GM19452 (cell line): ENCODE measurements around the gene MRPL12.
A peak's percentile ranks its signal among the peaks of the same experiment; 100 is the strongest.

Experiments
- ATAC-seq: cut with Tn5 transposase; IDR thresholded peaks from one replicate; pipeline ENCODE4 v1.9.1; 2021; ENCODE audit not compliant: unreplicated experiment

MRPL12 gene

GRCh38 chr17:81700353-81701287 lies 2.5 kb upstream of the MRPL12 start:
- no peak for ATAC-seq

DNA sequence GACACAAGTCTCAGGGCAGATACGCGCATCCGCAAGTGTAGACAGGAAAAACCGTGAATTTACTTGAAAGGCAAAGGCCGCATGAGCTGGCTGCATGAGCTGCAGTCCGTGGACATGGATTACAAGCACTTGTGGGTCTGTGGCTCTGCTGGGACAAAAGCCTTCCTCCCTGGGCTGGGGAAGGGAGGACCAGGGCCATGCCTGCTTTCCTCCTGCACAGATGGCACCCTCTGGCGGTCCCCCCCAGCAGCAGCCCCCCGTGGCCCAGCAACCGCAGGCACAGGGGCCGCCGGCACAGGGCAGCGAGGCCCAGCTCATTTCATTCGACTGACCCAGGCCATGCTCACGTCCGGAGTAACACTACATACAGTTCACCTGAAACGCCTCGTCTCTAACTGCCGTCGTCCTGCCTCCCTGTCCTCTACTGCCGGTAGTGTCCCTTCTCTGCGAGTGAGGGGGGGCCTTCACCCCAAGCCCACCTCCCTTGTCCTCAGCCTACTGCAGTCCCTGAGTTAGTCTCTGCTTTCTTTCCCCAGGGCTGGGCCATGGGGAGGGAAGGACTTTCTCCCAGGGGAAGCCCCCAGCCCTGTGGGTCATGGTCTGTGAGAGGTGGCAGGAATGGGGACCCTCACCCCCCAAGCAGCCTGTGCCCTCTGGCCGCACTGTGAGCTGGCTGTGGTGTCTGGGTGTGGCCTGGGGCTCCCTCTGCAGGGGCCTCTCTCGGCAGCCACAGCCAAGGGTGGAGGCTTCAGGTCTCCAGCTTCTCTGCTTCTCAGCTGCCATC lies 1.7 kb upstream of the MRPL12 start:
- no peak for ATAC-seq

DNA sequence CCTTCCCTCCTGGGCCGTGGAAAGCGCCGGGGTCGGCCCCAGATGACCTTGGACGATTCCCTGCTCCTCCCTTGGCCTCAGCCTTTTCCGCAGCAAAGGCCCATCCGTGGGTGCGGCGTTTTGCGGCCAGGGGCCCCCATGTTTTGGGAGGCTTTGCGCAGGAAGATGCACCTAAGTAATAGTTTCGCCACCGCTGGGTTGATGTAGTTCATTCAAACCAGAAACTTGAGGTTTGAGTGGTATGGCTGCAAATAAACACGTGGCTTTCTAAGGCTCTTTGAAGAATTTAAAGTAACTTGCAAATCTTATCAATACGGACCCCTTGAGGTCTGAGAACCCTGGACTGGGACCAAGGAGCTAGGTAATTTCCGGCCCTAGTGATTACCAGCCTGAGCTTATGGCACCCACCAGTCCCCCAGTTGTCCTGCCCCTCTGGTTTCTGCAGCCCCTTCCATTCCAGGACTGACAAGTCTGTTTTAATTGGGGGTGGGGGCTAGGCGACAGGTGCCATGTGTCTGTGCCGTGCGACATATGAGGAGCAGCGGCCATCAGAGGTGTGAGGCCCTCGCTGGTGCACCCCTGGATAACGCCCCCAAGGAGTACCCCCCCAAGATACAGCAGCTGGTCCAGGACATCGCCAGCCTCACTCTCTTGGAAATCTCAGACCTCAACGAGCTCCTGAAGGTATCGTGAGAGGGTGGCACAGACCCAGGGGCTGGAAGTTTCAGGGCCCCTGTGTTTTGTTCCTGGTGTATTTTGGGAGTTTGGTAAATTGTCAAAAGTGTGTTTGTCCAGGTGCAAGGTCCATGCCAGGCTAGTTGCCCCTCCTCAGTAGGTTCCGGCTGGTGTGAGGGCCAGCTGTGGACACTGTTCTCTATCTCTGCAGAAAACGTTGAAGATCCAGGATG lies 834 bp downstream of the MRPL12 start:
- ATAC-seq = no peak

DNA sequence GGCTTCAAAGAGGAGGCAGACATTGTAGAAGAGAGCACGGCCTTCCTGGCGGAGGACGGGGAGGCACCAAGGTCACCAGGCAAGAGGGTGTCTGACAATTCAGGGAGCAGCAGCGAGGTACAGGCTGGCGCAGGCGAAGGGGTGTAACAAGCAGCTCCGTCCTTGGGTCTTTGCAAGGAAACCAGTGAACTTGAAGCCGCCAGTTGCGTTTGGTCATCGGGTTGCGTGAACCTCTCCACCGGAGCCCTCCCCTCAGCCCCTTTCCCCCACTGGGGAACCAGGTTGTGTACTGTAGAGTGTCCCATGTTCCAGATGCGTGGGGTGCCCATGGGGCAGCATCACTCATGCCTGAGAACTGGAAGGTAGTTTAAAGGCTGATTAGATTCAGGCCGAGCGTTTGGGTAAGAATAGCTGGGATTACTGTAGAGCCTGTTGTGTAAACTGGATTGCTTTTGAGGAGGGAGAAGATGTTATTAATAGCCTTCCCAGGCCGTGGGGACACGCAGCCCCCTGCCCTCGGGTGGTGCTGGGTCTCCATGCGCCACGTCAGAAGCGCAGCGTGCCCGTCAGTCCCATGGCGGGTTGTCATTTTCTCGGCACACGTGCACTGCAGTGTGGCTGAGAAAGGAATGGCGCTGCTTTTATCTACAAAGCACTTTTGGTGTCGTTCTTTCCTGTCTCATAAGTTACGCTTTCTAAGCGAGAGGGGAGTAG lies 2.5 kb downstream of the MRPL12 start:
- ATAC-seq = no peak

DNA sequence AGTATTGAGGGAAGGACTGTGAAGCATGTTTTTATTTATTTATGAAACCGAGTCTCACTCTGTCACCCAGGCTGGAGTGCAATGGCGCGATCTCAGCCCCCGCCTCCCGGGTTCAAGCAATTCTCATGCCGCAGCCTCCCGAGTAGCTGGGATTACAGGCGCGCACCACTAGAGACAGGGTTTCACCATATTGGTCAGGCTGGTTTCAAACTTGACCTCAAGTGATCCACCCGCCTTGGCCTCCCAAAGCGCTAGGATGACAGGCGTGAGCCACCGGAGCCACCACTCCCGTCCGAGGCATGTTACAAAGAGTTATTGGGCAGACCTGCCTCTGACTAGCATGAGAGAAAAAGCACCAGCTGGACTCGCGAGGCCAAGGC lies 3.1 kb downstream of the MRPL12 start:
- ATAC-seq = no peak

DNA sequence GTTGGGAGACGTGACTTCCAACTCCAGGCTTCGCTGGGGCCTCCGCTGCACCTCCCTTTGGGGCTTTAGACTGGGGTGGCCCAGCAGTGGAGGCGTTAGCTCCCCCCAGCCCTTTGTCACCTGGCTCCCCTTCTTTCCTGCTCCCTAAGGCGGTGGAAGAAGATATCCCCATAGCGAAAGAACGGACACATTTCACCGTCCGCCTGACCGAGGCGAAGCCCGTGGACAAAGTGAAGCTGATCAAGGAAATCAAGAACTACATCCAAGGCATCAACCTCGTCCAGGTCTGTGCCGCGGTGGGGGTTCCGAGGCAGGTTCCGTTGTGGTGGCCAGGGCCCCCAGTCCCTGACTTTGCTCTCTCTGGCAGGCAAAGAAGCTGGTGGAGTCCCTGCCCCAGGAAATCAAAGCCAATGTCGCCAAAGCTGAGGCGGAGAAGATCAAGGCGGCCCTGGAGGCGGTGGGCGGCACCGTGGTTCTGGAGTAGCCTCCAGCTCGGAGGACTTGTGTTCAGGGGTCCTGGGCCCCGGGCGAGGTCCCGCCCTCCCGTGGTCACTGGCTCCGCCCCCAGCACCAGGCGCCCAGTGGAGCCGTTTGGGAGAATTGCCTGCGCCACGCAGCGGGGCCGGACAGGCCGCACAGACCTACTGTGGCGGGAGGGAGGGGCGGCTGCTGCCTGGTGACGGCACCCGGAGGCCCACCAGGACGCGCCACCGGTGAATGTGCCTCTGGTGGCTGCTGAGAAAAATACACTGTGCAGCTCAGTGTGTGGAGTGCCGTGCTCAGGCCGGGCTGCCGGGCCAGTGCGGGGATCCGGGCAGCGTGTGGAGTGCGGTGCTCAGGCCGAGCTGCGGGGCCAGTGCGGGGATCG lies 3.8 kb downstream of the MRPL12 start:
- no peak for ATAC-seq

- ATAC-seq = no peak
These were observed 4.8 kb downstream of the MRPL12 start for GRCh38 chr17:81707725-81708646.

DNA sequence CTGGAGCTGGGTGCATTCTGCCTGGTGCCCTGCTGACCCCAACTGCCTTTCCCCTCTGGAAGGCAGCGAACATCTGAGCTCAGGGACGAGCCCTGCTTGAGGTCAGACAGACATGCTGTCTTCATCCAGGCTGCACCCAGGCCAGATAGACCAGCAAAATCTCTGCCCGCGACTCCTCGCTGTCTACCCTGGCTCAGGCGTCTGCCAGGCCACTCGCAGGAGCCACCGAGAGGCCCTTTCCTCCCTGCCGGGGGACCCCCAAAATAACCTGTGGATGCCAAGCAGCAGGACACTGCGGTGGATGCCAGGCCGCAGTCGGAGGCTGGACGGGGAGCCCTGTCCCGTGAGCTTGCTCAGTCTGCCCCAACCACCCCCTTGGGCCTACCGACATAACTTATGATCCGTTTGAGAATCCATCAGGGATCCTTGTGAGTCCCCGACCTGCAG lies 5.6 kb downstream of the MRPL12 start:
- no peak for ATAC-seq

DNA sequence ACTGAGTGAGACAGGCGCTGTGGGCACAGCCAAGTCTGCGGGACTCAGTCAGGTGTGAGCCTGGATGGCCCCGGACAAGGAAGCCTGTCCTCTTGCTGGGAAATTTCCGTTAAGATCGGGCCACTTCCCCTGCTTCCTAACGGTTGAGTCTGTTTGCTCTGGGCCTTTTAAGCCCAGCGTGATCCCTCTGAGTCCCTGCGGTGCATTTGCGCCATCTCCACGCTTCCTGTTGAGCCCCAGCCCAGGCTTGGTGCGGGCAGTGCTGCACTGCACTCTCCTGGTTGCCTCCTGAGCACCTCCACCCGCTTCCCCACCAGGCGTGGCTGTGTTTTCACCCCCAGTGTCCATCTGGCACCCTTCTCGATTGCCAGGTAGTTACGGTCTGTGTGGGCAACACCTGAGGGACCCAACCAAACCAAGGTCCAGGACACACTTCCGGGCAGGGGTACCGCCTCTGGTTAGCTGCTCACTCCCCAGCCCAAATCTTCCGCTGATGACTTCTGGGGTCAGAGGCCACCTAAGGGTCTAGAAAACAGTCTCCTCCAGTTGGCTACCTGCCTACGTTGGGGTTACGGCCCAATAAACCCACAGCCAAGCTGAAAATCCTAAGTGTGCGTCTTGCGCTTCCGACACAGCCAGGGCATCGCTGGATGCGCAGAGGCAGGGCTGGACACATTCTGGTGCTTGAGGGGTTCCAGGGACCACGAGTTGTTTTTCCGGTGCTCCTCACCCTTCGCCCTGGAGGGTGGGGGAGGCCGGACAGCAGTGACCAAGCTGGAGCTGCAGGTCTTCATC lies 7.5 kb downstream of the MRPL12 start:
- ATAC-seq = no peak

- peak; percentile 72 for ATAC-seq
These were observed 8.8 kb downstream of the MRPL12 start, which contains the start of gene SLC25A10 for GRCh38 chr17:81711814-81712467. SLC25A10 (plus strand) TSS chr17:81712284; CDS start chr17:81712427, 143 bp downstream.

- peak; percentile 19 for ATAC-seq
These were observed 9.4 kb downstream of the MRPL12 start for GRCh38 chr17:81712468-81713003.

DNA sequence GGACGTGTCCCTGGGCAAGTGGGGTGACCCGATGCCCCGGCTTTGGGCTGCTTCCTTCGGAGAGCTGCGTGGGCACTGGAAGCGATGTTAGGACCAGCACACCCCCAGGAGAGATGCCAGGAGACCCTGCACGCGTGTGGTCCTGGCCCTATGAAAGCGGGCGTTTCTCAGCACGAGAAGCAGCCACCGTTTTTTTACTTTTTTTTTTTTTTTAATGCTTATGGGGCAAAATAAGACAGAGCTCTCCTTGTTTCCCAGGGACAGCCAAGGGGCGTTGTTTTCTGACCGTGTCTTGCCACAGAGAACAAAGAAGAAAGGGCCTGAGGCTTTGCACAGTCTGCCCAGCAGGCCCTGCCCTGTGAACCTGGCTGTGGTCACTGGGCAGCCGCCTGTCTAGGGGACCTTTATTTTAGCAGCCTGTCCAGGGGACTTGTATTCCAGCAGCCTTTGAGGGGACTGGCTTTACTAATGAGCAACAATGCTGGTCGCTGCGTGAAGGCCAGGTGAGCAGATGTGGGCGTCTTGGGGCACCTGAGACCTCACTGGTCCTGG lies 9.9 kb downstream of the MRPL12 start:
- no peak for ATAC-seq

- no peak for ATAC-seq
These were observed 10.6 kb downstream of the MRPL12 start for GRCh38 chr17:81713556-81714411.

DNA sequence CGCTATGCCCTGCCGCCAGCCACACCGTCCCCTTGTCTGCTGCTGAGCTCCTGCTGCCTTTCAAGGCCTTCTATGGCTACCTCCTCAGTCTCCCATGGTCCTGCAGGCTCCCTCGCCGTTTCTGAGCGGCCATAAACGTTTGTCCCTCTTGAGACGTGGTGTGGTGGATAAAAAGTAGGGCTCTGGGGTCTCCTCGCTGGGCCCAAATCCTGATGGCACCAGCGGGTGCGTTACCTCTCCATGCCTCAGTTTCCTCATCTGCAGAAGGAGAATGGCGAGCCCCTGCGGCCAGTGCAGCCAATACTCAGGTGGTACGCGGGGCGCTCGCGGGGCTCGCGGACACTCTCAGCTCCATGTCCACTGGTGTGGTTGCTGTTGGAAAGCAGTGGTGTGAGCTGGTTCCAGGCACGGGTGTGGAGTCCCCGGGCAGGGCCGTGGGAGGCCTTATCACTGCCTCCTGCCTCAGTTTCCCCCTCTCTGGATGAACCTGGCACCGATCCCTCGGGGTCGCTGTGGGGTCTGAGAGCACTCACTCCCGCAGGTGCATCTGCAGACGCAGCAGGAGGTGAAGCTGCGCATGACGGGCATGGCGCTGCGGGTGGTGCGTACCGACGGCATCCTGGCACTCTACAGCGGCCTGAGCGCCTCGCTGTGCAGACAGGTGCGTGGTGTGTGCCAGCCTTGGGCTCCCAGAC lies 11.4 kb downstream of the MRPL12 start:
- ATAC-seq = no peak
